ENCODE results near the gene OTUB1. TPM values are rescaled to one million over a fixed set of nuclear protein-coding genes. Genes with fewer than 3 reads are reported as not detected.

The OTUB1 gene
- total and polyA plus RNA-seq, 2 of the 4 experiments (the other 2 are of a cell fraction), result 69.0 to 168 TPM

DNA sequence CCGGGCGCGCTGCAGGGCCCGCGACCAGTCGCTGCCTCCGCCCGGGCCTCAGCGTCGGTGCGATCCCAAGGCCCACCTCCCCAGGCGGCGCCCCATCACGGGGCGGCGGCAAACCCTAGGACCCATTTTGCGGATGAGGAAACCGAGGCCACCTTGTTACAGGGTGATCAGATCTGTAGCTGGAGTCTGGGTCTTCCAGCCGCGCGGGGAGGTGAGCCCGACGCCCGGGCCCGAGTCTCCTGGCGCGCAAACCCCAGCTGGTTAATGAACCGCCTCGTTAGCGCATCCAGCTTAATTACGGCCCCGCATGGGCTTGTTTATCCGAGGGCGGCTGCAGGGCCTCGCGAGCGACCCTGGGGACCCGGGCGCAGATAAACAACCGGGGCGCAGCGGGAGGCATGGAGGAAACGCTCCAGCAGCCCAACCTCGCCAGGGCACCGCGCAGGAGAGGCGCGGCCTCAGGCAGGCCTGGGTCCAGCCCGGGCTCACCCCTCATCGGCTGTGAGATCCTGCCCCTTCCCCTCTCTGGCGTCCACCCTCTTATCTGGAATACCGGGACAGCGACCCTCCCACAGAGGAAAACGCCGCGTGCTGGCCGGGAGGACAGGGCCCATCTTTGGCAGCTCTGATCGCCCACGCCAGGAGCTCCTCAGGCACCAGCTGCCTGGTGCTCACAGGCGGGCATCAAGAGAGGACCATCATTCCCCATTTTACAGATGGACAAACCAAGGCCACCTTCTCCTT lies 14.7 kb downstream of the OTUB1 start:
- Histone ChIP-seq H3K18ac (ENCODE audit: low read depth, low read length) (no peak overlapping the region), H3K36me3 (ENCODE audit: control insufficient read depth, insufficient read depth, low read length) (peaks cover 29% of the 10 kb centered on the region), H3K4me3 (ENCODE audit: insufficient read depth, low read depth, low read length) (no peak overlapping the region), H3K56ac (ENCODE audit: extremely low read depth, insufficient read depth, low read length) (no peak overlapping the region), H2BK15ac (ENCODE audit: low read depth, low read length) (no peak overlapping the region), H3K9ac (ENCODE audit: low read depth, low read length) (no peak overlapping the region), H2BK5ac (ENCODE audit: low read depth, low read length, poor library complexity, severe bottlenecking) (no peak overlapping the region), H3K14ac (replicated peaks; ENCODE audit: low read depth, low read length) (no peak overlapping the region), H3K4ac (ENCODE audit: low read depth, low read length) (peak overlapping the region; percentile 38; the same call in 1 of the 2 replicates), H2BK120ac (ENCODE audit: low read depth, low read length) (0 out of 2 replicates have a peak overlapping the region, but pooled peaks have one; percentile 15), H3K4me1 (ENCODE audit: control insufficient read depth, insufficient read depth, low read length) (0 out of 2 replicates have a peak, but pooled peaks cover 1% of the 10 kb centered on the region), H4K8ac (ENCODE audit: low read depth in 2 of 2, low read length in 2 of 2) (peak overlapping the region in 1 of 2 experiments; percentile 40; a peak in 1 of 4 replicates), H3K23ac (ENCODE audit: low read depth, low read length) (peak overlapping the region; percentile 49; the same call in 1 of the 2 replicates), H2AFZ (replicated peaks; ENCODE audit: low read length, poor library complexity) (peak overlapping the region; percentile 81), H3K27me3 (ENCODE audit: control insufficient read depth, insufficient read depth, low read length) (no peaks in the 10 kb centered on the region), H3K9me3 (ENCODE audit: control insufficient read depth, insufficient read depth, low read length) (no peaks in the 10 kb centered on the region), H3K9me1 (ENCODE audit: insufficient read depth, low read length) (0 out of 2 replicates have a peak, but pooled peaks cover 3% of the 10 kb centered on the region), H4K91ac (ENCODE audit: insufficient read depth, low read depth, low read length) (no peak overlapping the region; the same call in 1 of the 2 replicates), H2BK20ac (ENCODE audit: low read depth, low read length) (0 out of 2 replicates have a peak overlapping the region, but pooled peaks have one; percentile 35), H4K20me1 (ENCODE audit: insufficient read depth, low read length) (peaks cover 17% of the 10 kb centered on the region), H3K27ac (ENCODE audit: insufficient read depth, low read length) (no peak overlapping the region), H2AK5ac (ENCODE audit: low read depth, low read length) (0 out of 2 replicates have a peak overlapping the region, but pooled peaks have one; percentile 63), H3K4me2 (ENCODE audit: low read depth, low read length) (no peak overlapping the region), H2AK9ac (replicated peaks; ENCODE audit: low read depth, low read length, poor library complexity) (peak overlapping the region; percentile 88), H4K5ac (ENCODE audit: low read depth, low read length) (no peak overlapping the region), H3K79me1 (ENCODE audit: low read depth in 1 of 2, low read length in 2 of 2) (peaks cover 0 to 4% of the 10 kb centered on the region in 2 experiments; a peak in 1 of 4 replicates)
- whole genome bisulfite sequencing, 2 experiments (ENCODE audit: extremely low coverage in 2 of 2, insufficient read length in 1 of 2), result 46% methylated on average over 30 of the region's 60 CpGs; no CpG with 5 or more reads in 1 of the 2 experiments
- dilution Hi-C loops (cut with HindIII; ENCODE audit: low sequenced_read_pairs, unreplicated experiment), result no loop called here
- POLR2A ChIA-PET (ENCODE audit: unreplicated experiment), result no interaction called here
- BruUV-seq (replicated peaks), result no TSS peak
- CTCF ChIA-PET, result interaction anchor here (0.7 to 1.1 kb wide), 3 partner anchors 147 to 150 kb away, joined by 3 read pairs; no protein-coding TSS in a partner anchor
- in situ Hi-C loops (cut with MboI; ENCODE audit: low sequenced_read_pairs), result no loop called here
- ATAC-seq (ENCODE audit: low read depth) (no peak), DNase-seq (no peak)
- intact Hi-C loops (cut with micrococcal nuclease), result loop anchor here (1.0 to 10.0 kb wide), 2 partner anchors 147 to 304 kb away; partner anchors contain the start of genes CATSPERZ and ESRRA
- TF ChIP-seq RCOR1 (IDR thresholded peaks at IDR 0.05; ENCODE audit: insufficient replicate concordance, low read length), result no peak
- TF ChIP-seq CHD1 (IDR thresholded peaks at IDR 0.05; ENCODE audit: low read depth, low read length), result no peak
- no peak for TF ChIP-seq SMC3 (IDR thresholded peaks at IDR 0.05; ENCODE audit: low read depth, low read length)
- TF ChIP-seq, protein P1, sequence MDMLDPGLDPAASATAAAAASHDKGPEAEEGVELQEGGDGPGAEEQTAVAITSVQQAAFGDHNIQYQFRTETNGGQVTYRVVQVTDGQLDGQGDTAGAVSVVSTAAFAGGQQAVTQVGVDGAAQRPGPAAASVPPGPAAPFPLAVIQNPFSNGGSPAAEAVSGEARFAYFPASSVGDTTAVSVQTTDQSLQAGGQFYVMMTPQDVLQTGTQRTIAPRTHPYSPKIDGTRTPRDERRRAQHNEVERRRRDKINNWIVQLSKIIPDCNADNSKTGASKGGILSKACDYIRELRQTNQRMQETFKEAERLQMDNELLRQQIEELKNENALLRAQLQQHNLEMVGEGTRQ (IDR thresholded peaks at IDR 0.05; ENCODE audit: low read depth, low read length), result no peak
- TF ChIP-seq CEBPB (IDR thresholded peaks at IDR 0.05; ENCODE audit: low read depth, low read length), result no peak
- no peak for TF ChIP-seq MXI1 (IDR thresholded peaks at IDR 0.05; ENCODE audit: borderline replicate concordance, low read depth, low read length)
- no peak for TF ChIP-seq FOS (IDR thresholded peaks at IDR 0.05; ENCODE audit: low read depth, low read length)
- no peak for TF ChIP-seq NFE2L2 (IDR thresholded peaks at IDR 0.05; ENCODE audit: low read depth, low read length)
- TF ChIP-seq, protein P2, sequence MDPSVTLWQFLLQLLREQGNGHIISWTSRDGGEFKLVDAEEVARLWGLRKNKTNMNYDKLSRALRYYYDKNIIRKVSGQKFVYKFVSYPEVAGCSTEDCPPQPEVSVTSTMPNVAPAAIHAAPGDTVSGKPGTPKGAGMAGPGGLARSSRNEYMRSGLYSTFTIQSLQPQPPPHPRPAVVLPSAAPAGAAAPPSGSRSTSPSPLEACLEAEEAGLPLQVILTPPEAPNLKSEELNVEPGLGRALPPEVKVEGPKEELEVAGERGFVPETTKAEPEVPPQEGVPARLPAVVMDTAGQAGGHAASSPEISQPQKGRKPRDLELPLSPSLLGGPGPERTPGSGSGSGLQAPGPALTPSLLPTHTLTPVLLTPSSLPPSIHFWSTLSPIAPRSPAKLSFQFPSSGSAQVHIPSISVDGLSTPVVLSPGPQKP (IDR thresholded peaks at IDR 0.05; ENCODE audit: borderline replicate concordance, low read depth, low read length), result no peak
- no peak for TF ChIP-seq RFX5 (IDR thresholded peaks at IDR 0.05; ENCODE audit: low read depth, low read length)
- no peak for TF ChIP-seq RAD21 (IDR thresholded peaks at IDR 0.05; ENCODE audit: low read length)
- no peak for TF ChIP-seq BHLHE40 (IDR thresholded peaks at IDR 0.05; ENCODE audit: low read depth, low read length)
- TF ChIP-seq POLR2A (IDR thresholded peaks at IDR 0.05; ENCODE audit: low read depth, low read length), result no peak
- TF ChIP-seq MAFK (IDR thresholded peaks at IDR 0.05; ENCODE audit: low read depth, low read length), result no peak
